Thoracic aorta endothelial cell (primary cell): ENCODE measurements around the gene RABGEF1. TPM values are rescaled to one million over a fixed set of nuclear protein-coding genes. Genes with fewer than 3 reads are reported as not detected.

Experiments used
- small RNA-seq: library from RNA; depleted of rRNA; stranded (forward); fragments of <200 nt; gene quantifications from one replicate; pipeline ENCODE3, GENCODE V24; 2012
- total RNA-seq: library from RNA; depleted of rRNA; stranded (reverse); fragments of >200 nt; gene quantifications from 2 replicates; pipeline ENCODE4 v1.2.3, GENCODE V29; 2012

The RABGEF1 gene
- 20.5 and 23.4 TPM in 2 replicates for total RNA-seq

DNA sequence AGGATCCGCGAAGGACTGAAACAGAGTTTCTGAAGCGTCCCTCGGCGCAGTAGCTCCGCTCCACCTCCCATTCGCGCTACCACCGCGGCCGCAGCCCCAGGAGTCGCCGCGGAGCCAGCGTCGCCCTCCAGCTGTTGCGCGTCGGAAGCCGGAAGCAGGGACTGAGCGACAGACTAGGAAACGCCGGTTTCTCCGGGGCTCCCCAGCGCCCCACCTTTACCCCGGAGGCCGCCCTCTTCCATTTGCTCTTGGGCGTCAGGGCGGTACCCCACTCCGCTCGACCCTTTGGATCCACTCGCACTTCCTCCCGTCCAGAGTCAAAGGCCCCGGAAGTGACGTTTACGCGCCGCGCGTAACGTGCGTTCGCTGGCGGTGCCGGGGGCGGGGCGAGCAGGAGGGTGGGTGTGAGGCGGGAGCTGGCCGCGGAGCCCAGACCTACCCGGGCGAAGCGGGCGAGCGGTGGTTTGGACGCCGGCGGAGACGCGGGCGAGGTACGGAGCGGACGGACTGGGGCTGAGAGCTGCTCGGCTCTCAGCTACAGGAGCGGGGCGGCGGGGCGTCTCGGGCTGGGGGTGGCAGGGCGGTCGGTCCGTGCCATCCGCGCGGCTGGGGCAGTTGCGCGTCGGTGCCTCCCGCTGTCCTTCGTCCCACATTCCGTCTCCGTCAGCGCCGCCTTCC, at the start of gene RABGEF1:
Gene RABGEF1, plus strand, starts transcription at position 432 of the 678 bp plus-strand sequence. CDS start 31,167 bp downstream, outside the sequence.

Small RNA genes within 50 kb of the gene (small RNA-seq; reads per million reads assigned to genes)
- gene AC027644.2 = not detected

Other genes starting within 250 kb of the RABGEF1 start
- gene KCTD7, start 111.9 kb upstream of the RABGEF1 start, total RNA-seq = 6.1 and 6.4 TPM in 2 replicates
- gene TMEM248, start 180.5 kb downstream of the RABGEF1 start, total RNA-seq = 86.0 and 138 TPM in 2 replicates